ENCODE measurements around the gene GREB1L. TPM values are rescaled to one million over a fixed set of nuclear protein-coding genes. Genes with fewer than 3 reads are reported as not detected.

GREB1L gene
- polyA plus RNA-seq, 1 donor from 2014 or later: 23.3 TPM

DNA sequence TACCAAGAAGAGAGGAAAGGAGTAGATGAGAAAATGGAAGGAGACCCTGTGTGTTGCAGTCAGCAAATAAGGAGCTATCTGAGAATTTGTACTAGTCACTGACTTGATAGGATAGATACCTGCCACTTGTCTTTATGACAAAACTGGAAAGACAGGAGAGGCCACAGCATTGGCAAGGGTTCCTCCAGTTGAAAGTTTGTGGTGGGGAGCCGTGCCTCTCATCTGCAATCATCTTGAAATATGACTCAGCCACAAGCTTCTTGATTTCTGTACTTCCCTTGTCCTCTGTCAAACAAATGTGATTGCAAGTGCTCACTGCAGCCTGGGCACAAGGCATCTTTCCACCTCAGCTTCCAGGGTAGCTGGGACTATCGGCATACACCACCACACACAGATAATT is 99.1 kb downstream of the GREB1L start:
- Histone ChIP-seq H3K9me2 (ENCODE audit: insufficient read depth, low read length) (no peaks in the 10 kb centered on the region), H3K27ac (ENCODE audit: low read length) (no peak overlapping the region), H3K79me2 (replicated peaks; ENCODE audit: insufficient read depth, low read length) (no peaks in the 10 kb centered on the region), H3K4me2 (ENCODE audit: low read length) (no peak overlapping the region), H3F3A (ENCODE audit: insufficient read depth, low read length, poor library complexity, severe bottlenecking) (no peaks in the 10 kb centered on the region), H2AFZ (ENCODE audit: low read depth, low read length) (no peak overlapping the region), H3K36me3 (ENCODE audit: insufficient read depth, low read length) (no peaks in the 10 kb centered on the region), H3K9ac (ENCODE audit: low read length) (no peak overlapping the region), H4K20me1 (ENCODE audit: insufficient read depth) (no peaks in the 10 kb centered on the region), H3K9me3 (ENCODE audit: low read length) (no peaks in the 10 kb centered on the region), H3K27me3 (ENCODE audit: insufficient read depth, low read depth, low read length) (no peaks in the 10 kb centered on the region), H3K4me3 (ENCODE audit: low read length) (no peak overlapping the region)
- TF ChIP-seq, protein P1, sequence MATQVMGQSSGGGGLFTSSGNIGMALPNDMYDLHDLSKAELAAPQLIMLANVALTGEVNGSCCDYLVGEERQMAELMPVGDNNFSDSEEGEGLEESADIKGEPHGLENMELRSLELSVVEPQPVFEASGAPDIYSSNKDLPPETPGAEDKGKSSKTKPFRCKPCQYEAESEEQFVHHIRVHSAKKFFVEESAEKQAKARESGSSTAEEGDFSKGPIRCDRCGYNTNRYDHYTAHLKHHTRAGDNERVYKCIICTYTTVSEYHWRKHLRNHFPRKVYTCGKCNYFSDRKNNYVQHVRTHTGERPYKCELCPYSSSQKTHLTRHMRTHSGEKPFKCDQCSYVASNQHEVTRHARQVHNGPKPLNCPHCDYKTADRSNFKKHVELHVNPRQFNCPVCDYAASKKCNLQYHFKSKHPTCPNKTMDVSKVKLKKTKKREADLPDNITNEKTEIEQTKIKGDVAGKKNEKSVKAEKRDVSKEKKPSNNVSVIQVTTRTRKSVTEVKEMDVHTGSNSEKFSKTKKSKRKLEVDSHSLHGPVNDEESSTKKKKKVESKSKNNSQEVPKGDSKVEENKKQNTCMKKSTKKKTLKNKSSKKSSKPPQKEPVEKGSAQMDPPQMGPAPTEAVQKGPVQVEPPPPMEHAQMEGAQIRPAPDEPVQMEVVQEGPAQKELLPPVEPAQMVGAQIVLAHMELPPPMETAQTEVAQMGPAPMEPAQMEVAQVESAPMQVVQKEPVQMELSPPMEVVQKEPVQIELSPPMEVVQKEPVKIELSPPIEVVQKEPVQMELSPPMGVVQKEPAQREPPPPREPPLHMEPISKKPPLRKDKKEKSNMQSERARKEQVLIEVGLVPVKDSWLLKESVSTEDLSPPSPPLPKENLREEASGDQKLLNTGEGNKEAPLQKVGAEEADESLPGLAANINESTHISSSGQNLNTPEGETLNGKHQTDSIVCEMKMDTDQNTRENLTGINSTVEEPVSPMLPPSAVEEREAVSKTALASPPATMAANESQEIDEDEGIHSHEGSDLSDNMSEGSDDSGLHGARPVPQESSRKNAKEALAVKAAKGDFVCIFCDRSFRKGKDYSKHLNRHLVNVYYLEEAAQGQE (IDR thresholded peaks at IDR 0.05; ENCODE audit: borderline replicate concordance): no peak
- TF ChIP-seq EP300 (conservative IDR thresholded peaks at IDR 0.05; ENCODE audit: poor library complexity, severe bottlenecking): no peak
- no peak for TF ChIP-seq SMC3 (conservative IDR thresholded peaks at IDR 0.05; ENCODE audit: poor library complexity)
- TF ChIP-seq POLR2AphosphoS5 (IDR thresholded peaks at IDR 0.05): no peak
- no peak for TF ChIP-seq RAD21 (conservative IDR thresholded peaks at IDR 0.05)
- no peak for TF ChIP-seq EZH2 (IDR thresholded peaks at IDR 0.05; ENCODE audit: borderline replicate concordance, insufficient read depth, low read length, poor library complexity, severe bottlenecking)
- no peak for TF ChIP-seq MXI1 (conservative IDR thresholded peaks at IDR 0.05; ENCODE audit: poor library complexity, severe bottlenecking)
- TF ChIP-seq, protein P2, sequence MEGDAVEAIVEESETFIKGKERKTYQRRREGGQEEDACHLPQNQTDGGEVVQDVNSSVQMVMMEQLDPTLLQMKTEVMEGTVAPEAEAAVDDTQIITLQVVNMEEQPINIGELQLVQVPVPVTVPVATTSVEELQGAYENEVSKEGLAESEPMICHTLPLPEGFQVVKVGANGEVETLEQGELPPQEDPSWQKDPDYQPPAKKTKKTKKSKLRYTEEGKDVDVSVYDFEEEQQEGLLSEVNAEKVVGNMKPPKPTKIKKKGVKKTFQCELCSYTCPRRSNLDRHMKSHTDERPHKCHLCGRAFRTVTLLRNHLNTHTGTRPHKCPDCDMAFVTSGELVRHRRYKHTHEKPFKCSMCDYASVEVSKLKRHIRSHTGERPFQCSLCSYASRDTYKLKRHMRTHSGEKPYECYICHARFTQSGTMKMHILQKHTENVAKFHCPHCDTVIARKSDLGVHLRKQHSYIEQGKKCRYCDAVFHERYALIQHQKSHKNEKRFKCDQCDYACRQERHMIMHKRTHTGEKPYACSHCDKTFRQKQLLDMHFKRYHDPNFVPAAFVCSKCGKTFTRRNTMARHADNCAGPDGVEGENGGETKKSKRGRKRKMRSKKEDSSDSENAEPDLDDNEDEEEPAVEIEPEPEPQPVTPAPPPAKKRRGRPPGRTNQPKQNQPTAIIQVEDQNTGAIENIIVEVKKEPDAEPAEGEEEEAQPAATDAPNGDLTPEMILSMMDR (IDR thresholded peaks at IDR 0.05; ENCODE audit: poor library complexity, severe bottlenecking): no peak
- TF ChIP-seq TAF1 (IDR thresholded peaks at IDR 0.05; ENCODE audit: low read depth): no peak

DNA sequence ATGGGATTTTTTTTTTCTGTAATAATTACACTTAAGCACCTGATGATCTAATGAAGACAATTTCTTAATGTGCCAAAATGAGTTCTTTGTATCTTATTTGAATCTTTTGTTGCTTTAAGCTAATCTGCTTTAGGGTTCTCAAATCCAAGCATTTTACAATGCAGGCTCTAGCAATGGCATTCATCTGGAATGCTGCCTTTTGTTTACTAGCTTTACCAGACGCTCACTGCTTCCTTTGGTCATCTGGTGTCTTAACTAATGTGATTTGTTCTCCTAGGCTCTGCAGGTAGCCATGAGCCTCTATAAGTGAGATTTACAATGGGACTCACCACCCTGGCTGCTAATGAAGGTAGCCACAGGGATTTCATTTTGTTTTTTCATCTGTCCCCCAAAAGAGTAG is 100.3 kb downstream of the GREB1L start:
- H3K27me3 ChIP-seq (ENCODE audit: insufficient read depth, low read depth, low read length): no peaks in the 10 kb centered on the region
- H3K9me3 ChIP-seq (ENCODE audit: low read length): no peaks in the 10 kb centered on the region
- no peaks in the 10 kb centered on the region for H3K9me2 ChIP-seq (ENCODE audit: insufficient read depth, low read length)
- no peaks in the 10 kb centered on the region for H3K79me2 ChIP-seq (replicated peaks; ENCODE audit: insufficient read depth, low read length)
- H3K27ac ChIP-seq (ENCODE audit: low read length): no peak overlapping the region
- H3K4me2 ChIP-seq (ENCODE audit: low read length): no peak overlapping the region
- no peaks in the 10 kb centered on the region for H3K36me3 ChIP-seq (ENCODE audit: insufficient read depth, low read length)
- H3K4me3 ChIP-seq (ENCODE audit: low read length): no peak overlapping the region
- no peaks in the 10 kb centered on the region for H3F3A ChIP-seq (ENCODE audit: insufficient read depth, low read length, poor library complexity, severe bottlenecking)
- TF ChIP-seq TAF1 (IDR thresholded peaks at IDR 0.05; ENCODE audit: low read depth): no peak
- no peak for TF ChIP-seq POLR2AphosphoS5 (IDR thresholded peaks at IDR 0.05)
- TF ChIP-seq MXI1 (conservative IDR thresholded peaks at IDR 0.05; ENCODE audit: poor library complexity, severe bottlenecking): no peak
- TF ChIP-seq, protein P1 (IDR thresholded peaks at IDR 0.05; ENCODE audit: borderline replicate concordance): no peak
- TF ChIP-seq, protein P2 (IDR thresholded peaks at IDR 0.05; ENCODE audit: poor library complexity, severe bottlenecking): no peak
- TF ChIP-seq SMC3 (conservative IDR thresholded peaks at IDR 0.05; ENCODE audit: poor library complexity): no peak
- TF ChIP-seq EP300 (conservative IDR thresholded peaks at IDR 0.05; ENCODE audit: poor library complexity, severe bottlenecking): no peak
- no peak for TF ChIP-seq RAD21 (conservative IDR thresholded peaks at IDR 0.05)
- TF ChIP-seq EZH2 (IDR thresholded peaks at IDR 0.05; ENCODE audit: borderline replicate concordance, insufficient read depth, low read length, poor library complexity, severe bottlenecking): no peak
- no peak overlapping the region for H3K9ac ChIP-seq (ENCODE audit: low read length)
- H4K20me1 ChIP-seq (ENCODE audit: insufficient read depth): no peaks in the 10 kb centered on the region
- H2AFZ ChIP-seq (ENCODE audit: low read depth, low read length): no peak overlapping the region
